OCI-LY7 (cell line): ENCODE measurements around the gene TAS2R38.

ENCODE experiments used
- EZH2phosphoT487 ChIP-seq: fragments of 200-600 bp; sonication (generic); IDR thresholded peaks from 2 replicates; pipeline ENCODE4 v1.6.1; 2018; ENCODE audit warnings: low read depth, borderline replicate concordance, mild to moderate bottlenecking, mixed run types, antibody characterized with exemption, low read length, moderate library complexity, mixed read lengths
- TF ChIP-seq, protein P1 (sequence below): fragments of 200-600 bp; sonication (generic); conservative IDR thresholded peaks from 2 replicates; pipeline ENCODE4 v1.5.1; 2014; ENCODE audit warnings: mild to moderate bottlenecking, antibody characterized with exemption, low read length, moderate library complexity, mixed read lengths

DNA sequence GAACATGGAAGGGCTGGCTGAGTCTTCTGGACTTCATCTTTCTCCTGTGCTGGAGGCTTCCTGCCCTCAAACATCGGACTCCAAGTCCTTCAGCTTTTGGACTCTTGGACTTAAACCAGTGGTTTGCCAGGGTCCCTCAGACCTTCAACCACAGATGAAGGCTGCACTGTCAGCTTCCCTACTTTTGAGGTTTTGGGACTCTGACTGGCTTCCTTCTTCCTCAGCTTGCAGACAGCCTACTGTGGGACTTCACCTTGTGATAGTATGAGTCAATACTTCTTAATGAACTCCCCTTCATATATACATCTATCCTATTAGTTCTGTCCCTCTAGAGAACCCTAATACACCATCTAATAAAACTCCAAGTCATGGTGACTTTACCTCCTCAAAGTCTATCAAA, 22.8 kb downstream of the TAS2R38 start:
- TF ChIP-seq, protein P1, sequence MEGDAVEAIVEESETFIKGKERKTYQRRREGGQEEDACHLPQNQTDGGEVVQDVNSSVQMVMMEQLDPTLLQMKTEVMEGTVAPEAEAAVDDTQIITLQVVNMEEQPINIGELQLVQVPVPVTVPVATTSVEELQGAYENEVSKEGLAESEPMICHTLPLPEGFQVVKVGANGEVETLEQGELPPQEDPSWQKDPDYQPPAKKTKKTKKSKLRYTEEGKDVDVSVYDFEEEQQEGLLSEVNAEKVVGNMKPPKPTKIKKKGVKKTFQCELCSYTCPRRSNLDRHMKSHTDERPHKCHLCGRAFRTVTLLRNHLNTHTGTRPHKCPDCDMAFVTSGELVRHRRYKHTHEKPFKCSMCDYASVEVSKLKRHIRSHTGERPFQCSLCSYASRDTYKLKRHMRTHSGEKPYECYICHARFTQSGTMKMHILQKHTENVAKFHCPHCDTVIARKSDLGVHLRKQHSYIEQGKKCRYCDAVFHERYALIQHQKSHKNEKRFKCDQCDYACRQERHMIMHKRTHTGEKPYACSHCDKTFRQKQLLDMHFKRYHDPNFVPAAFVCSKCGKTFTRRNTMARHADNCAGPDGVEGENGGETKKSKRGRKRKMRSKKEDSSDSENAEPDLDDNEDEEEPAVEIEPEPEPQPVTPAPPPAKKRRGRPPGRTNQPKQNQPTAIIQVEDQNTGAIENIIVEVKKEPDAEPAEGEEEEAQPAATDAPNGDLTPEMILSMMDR: no peak
- no peak for TF ChIP-seq EZH2phosphoT487
